HepG2 (cell line): ENCODE measurements around the gene DNLZ. TPM values are rescaled to one million over a fixed set of nuclear protein-coding genes. Genes with fewer than 3 reads are reported as not detected.

Source experiments
- BCL6 ChIP-seq: IDR thresholded peaks from 2 replicates; pipeline ENCODE4 v1.6.1; 2016; ENCODE audit warnings: missing genetic modification reagents, missing compliant biosample characterization
- CERS6 ChIP-seq: sonication (generic); formaldehyde crosslinking; IDR thresholded peaks from 2 replicates; pipeline ENCODE4 v1.5.0; 2020; ENCODE audit warnings: missing genetic modification reagents
- CHD4 ChIP-seq: fragments of 200-600 bp; sonication (generic); IDR thresholded peaks from 2 replicates; pipeline ENCODE4 v1.7.0; 2017; ENCODE audit warnings: mild to moderate bottlenecking, low read length, borderline replicate concordance
- EHMT2 ChIP-seq: fragments of 200-600 bp; sonication (generic); IDR thresholded peaks from 2 replicates; pipeline ENCODE4 v1.7.0; 2017; ENCODE audit warnings: antibody characterized with exemption, low read depth, low read length, borderline replicate concordance
- KLF9 ChIP-seq: IDR thresholded peaks from 2 replicates; pipeline ENCODE4 v1.6.1; 2016; ENCODE audit warnings: low read depth
- PBX2 ChIP-seq: IDR thresholded peaks from 2 replicates; pipeline ENCODE4 v1.6.1; 2016; ENCODE audit warnings: control low read depth
- PRPF4 ChIP-seq: fragments of 200-400 bp; formaldehyde crosslinking; IDR thresholded peaks from 2 replicates; pipeline ENCODE4 v1.6.1; 2016; ENCODE audit warnings: low read length, low read depth; ENCODE audit not compliant: poor library complexity, severe bottlenecking
- STAG1 ChIP-seq: sonication (generic); formaldehyde crosslinking; IDR thresholded peaks from 2 replicates; pipeline ENCODE4 v1.4.0; 2020; ENCODE audit warnings: missing genetic modification reagents
- ZMYM4 ChIP-seq: sonication (generic); formaldehyde crosslinking; IDR thresholded peaks from 2 replicates; pipeline ENCODE4 v1.8.1; 2023; ENCODE audit warnings: mild to moderate bottlenecking, missing genetic modification reagents
- ZNF251 ChIP-seq: sonication (generic); formaldehyde crosslinking; IDR thresholded peaks from 2 replicates; pipeline ENCODE4 v1.9.0; 2021; ENCODE audit warnings: mild to moderate bottlenecking, missing genetic modification reagents
- ZNF326 ChIP-seq: sonication (generic); formaldehyde crosslinking; IDR thresholded peaks from 2 replicates; pipeline ENCODE4 v1.4.0; 2020; ENCODE audit warnings: missing genetic modification reagents, borderline replicate concordance
- ZNF335 ChIP-seq: sonication (generic); formaldehyde crosslinking; IDR thresholded peaks from 2 replicates; pipeline ENCODE4 v1.4.0; 2020; ENCODE audit warnings: missing genetic modification reagents
- ZNF367 ChIP-seq: sonication (generic); formaldehyde crosslinking; IDR thresholded peaks from 2 replicates; pipeline ENCODE4 v1.4.0; 2020; ENCODE audit warnings: missing genetic modification reagents, borderline replicate concordance
- ZNF414 ChIP-seq: sonication (generic); formaldehyde crosslinking; IDR thresholded peaks from 2 replicates; pipeline ENCODE4 v1.5.0; 2020; ENCODE audit warnings: missing genetic modification reagents
- ZNF432 ChIP-seq: sonication (generic); formaldehyde crosslinking; IDR thresholded peaks from 2 replicates; pipeline ENCODE4 v1.5.0; 2020; ENCODE audit warnings: missing genetic modification reagents, mild to moderate bottlenecking, borderline replicate concordance
- ZNF839 ChIP-seq: sonication (generic); formaldehyde crosslinking; IDR thresholded peaks from 2 replicates; pipeline ENCODE4 v1.4.0; 2020; ENCODE audit warnings: missing genetic modification reagents, mild to moderate bottlenecking, borderline replicate concordance
- polyA plus RNA-seq, 8 experiments: library from polyadenylated mRNA; depleted of rRNA in 3 of 8; stranded (reverse) in 7 of 8; unstranded in 1 of 8; fragments of >200 nt; fragmentation: Illumina TruSeq in 4 of 8; extraction: Trizol in 4 of 8; gene quantifications; 2 replicates each; pipeline versions ENCODE4 v1.2.1 to v1.2.3, GENCODE V29; 2011 to 2016; ENCODE audit warnings: low read depth in 4 of 8, missing spikeins in 1 of 8, mixed read lengths in 1 of 8; ENCODE audit not compliant: insufficient read depth in 1 of 8
- total RNA-seq, 5 experiments: library from RNA; depleted of rRNA; stranded (reverse); fragments of >200 nt; fragmentation: Illumina TruSeq; extraction: Trizol; gene quantifications; 2 replicates each; pipeline ENCODE4 v1.2.3, GENCODE V29; 2016; ENCODE audit warnings: low read depth in 1 of 5
- TF ChIP-seq, protein P1 (sequence below): sonication (generic); formaldehyde crosslinking; IDR thresholded peaks from 2 replicates; pipeline ENCODE4 v1.4.0; 2020; ENCODE audit warnings: mild to moderate bottlenecking, missing genetic modification reagents
- TF ChIP-seq, protein P2 (sequence below): sonication (generic); formaldehyde crosslinking; IDR thresholded peaks from 2 replicates; pipeline ENCODE4 v1.5.0; 2020; ENCODE audit warnings: missing genetic modification reagents, mild to moderate bottlenecking, borderline replicate concordance

Gene DNLZ
- total and polyA plus RNA-seq, 2 of the 13 experiments (the other 11 are each of a cell fraction or from before 2014, with no cell fraction given), result 3.4 to 8.0 TPM

GRCh38 chr9:136410500-136411287 lies 47.1 kb upstream of the DNLZ start, which contains the start of the genes ENTR1 and PMPCA (continued):
- TF ChIP-seq ZNF432 (CRISPR knock-in tag), result no peak
- TF ChIP-seq, protein P1, sequence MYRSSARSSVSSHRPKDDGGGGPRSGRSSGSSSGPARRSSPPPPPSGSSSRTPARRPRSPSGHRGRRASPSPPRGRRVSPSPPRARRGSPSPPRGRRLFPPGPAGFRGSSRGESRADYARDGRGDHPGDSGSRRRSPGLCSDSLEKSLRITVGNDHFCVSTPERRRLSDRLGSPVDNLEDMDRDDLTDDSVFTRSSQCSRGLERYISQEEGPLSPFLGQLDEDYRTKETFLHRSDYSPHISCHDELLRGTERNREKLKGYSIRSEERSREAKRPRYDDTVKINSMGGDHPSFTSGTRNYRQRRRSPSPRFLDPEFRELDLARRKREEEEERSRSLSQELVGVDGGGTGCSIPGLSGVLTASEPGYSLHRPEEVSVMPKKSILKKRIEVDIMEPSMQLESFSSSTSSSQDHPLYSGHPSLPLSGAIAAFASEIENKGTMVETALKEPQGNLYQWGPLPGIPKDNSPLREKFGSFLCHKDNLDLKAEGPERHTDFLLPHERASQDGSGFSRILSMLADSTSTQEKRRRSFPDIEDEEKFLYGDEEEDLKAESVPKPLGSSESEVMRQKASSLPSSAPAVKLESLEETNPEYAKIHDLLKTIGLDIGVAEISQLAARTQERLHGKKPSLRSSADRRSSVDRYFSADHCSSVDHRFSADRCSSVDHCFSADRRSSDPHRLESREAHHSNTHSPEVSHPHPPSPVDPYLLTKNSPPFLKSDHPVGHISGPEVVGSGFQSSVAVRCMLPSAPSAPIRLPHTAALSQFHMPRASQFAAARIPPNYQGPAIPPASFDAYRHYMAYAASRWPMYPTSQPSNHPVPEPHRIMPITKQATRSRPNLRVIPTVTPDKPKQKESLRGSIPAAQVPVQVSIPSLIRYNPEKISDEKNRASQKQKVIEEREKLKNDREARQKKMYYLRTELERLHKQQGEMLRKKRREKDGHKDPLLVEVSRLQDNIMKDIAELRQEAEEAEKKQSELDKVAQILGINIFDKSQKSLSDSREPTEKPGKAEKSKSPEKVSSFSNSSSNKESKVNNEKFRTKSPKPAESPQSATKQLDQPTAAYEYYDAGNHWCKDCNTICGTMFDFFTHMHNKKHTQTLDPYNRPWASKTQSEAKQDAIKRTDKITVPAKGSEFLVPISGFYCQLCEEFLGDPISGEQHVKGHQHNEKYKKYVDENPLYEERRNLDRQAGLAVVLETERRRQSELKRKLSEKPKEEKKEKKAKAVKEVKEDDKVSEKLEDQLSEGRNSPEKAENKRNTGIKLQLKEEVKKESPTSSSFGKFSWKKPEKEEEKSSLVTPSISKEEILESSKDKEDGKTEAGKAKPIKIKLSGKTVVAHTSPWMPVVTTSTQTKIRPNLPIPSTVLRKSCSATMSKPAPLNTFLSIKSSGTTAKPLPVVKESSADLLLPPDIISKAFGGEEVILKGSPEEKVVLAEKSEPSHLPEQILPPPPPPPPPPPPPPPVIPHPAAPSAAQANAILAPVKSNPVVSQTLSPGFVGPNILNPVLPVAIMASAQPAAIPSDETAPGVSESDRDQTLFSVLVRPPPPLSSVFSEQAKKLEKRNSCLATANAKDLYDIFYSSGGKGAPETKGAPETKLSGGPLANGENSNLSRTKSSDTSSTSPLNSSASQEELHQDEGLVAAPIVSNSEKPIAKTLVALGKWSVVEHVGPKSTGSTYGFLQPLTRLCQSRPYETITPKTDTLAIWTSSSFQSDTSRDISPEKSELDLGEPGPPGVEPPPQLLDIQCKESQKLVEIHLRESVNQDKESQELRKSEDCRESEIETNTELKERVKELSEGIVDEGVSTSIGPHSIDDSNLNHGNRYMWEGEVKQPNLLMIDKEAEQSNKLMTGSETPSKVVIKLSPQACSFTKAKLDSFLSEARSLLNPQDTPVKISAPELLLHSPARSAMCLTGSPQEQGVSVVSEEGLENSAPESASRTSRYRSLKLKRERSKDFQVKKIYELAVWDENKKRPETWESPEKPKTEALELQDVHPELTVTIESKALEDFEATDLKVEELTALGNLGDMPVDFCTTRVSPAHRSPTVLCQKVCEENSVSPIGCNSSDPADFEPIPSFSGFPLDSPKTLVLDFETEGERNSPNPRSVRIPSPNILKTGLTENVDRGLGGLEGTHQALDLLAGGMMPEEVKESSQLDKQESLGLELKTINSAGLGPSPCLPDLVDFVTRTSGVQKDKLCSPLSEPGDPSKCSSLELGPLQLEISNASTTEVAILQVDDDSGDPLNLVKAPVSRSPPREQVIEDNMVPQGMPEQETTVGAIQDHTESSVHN (CRISPR knock-in tag), result no peak
- TF ChIP-seq EHMT2, result no peak
- TF ChIP-seq KLF9 (CRISPR knock-in tag), result 0 out of 2 replicates have a peak, but pooled peaks have one; percentile 59
- TF ChIP-seq ZNF839 (CRISPR knock-in tag), result no peak
- no peak for TF ChIP-seq PRPF4
- TF ChIP-seq ZNF251, result no peak
- no peak for TF ChIP-seq ZNF326 (CRISPR knock-in tag)
- no peak for TF ChIP-seq STAG1
- no peak for TF ChIP-seq CERS6 (CRISPR knock-in tag)
- TF ChIP-seq ZMYM4 (CRISPR knock-in tag), result peak; percentile 14; the same call in 1 of the 2 replicates
- TF ChIP-seq, protein P2, sequence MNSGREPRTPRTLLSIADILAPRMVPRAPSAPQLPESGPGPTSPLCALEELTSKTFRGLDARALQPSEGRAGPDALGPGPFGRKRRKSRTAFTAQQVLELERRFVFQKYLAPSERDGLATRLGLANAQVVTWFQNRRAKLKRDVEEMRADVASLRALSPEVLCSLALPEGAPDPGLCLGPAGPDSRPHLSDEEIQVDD, result 0 out of 2 replicates have a peak, but pooled peaks have one; percentile 10
- TF ChIP-seq ZNF367 (CRISPR knock-in tag), result 0 out of 2 replicates have a peak, but pooled peaks have one; percentile 55
- TF ChIP-seq ZNF335 (CRISPR knock-in tag), result no peak
- peak; percentile 44 for TF ChIP-seq BCL6 (CRISPR knock-in tag)
- no peak for TF ChIP-seq PBX2
- TF ChIP-seq CHD4, result no peak
- TF ChIP-seq ZNF414, result 0 out of 2 replicates have a peak, but pooled peaks have one; percentile 52
